WTC11 (cell line): ENCODE data around the gene KCNA2.

Experiments used
- AR ChIP-seq: fragments of 250-450 bp; sonication (Bioruptor Pico); IDR thresholded peaks from 2 replicates; pipeline ENCODE4 v1.9.0; 2021; ENCODE audit warnings: mild to moderate bottlenecking
- ATF1 ChIP-seq: sonication (generic); formaldehyde crosslinking; IDR thresholded peaks from 2 replicates; pipeline ENCODE4 v1.8.1; 2023; ENCODE audit warnings: mild to moderate bottlenecking, moderate library complexity, missing genetic modification reagents
- CTCF ChIP-seq: fragments of 200-600 bp; IDR thresholded peaks from 2 replicates; pipeline ENCODE4 v1.8.0; 2022; ENCODE audit warnings: antibody characterized with exemption
- ESRRA ChIP-seq: sonication (generic); formaldehyde crosslinking; IDR thresholded peaks from 2 replicates; pipeline ENCODE4 v1.8.1; 2022; ENCODE audit warnings: mild to moderate bottlenecking, missing genetic modification reagents, borderline replicate concordance
- FOXJ3 ChIP-seq: sonication (generic); formaldehyde crosslinking; IDR thresholded peaks from 2 replicates; pipeline ENCODE4 v1.9.0; 2021; ENCODE audit warnings: missing genetic modification reagents, mild to moderate bottlenecking, borderline replicate concordance
- GABPB1 ChIP-seq: sonication (generic); formaldehyde crosslinking; IDR thresholded peaks from 2 replicates; pipeline ENCODE4 v1.8.1; 2023; ENCODE audit warnings: mild to moderate bottlenecking, missing genetic modification reagents
- JUN ChIP-seq: sonication (generic); formaldehyde crosslinking; IDR thresholded peaks from 2 replicates; pipeline ENCODE4 v1.8.0; 2023; ENCODE audit warnings: mild to moderate bottlenecking, missing genetic modification reagents
- MAX ChIP-seq: sonication (generic); formaldehyde crosslinking; IDR thresholded peaks from 2 replicates; pipeline ENCODE4 v1.8.0; 2022; ENCODE audit warnings: mild to moderate bottlenecking, missing genetic modification reagents
- MLX ChIP-seq: sonication (generic); formaldehyde crosslinking; IDR thresholded peaks from 2 replicates; pipeline ENCODE4 v1.8.1; 2023; ENCODE audit warnings: mild to moderate bottlenecking, missing genetic modification reagents, moderate library complexity
- MYBL2 ChIP-seq: sonication (generic); formaldehyde crosslinking; IDR thresholded peaks from 2 replicates; pipeline ENCODE4 v1.8.1; 2023; ENCODE audit warnings: mild to moderate bottlenecking, moderate library complexity, missing genetic modification reagents
- NFYB ChIP-seq: sonication (generic); formaldehyde crosslinking; conservative IDR thresholded peaks from 2 replicates; pipeline ENCODE4 v1.8.0; 2022; ENCODE audit warnings: low read depth, missing genetic modification reagents
- TCF7 ChIP-seq: sonication (generic); formaldehyde crosslinking; IDR thresholded peaks from 2 replicates; pipeline ENCODE4 v1.8.0; 2022; ENCODE audit warnings: mild to moderate bottlenecking, low read depth, missing genetic modification reagents, moderate library complexity
- ZNF121 ChIP-seq: sonication (generic); formaldehyde crosslinking; IDR thresholded peaks from 2 replicates; pipeline ENCODE4 v1.8.0; 2023; ENCODE audit warnings: missing genetic modification reagents
- ZNF263 ChIP-seq: sonication (generic); formaldehyde crosslinking; IDR thresholded peaks from 2 replicates; pipeline ENCODE4 v1.8.1; 2022; ENCODE audit warnings: low read depth, mild to moderate bottlenecking, moderate library complexity, missing genetic modification reagents

GRCh38 chr1:110583505-110583904 is 22.7 kb downstream of the KCNA2 start:
- TF ChIP-seq ATF1 = no peak
- no peak for TF ChIP-seq CTCF
- TF ChIP-seq ESRRA = no peak
- TF ChIP-seq MYBL2 = no peak
- no peak for TF ChIP-seq TCF7 (CRISPR knock-in tag)
- no peak for TF ChIP-seq ZNF121
- no peak for TF ChIP-seq MAX (CRISPR knock-in tag)
- TF ChIP-seq FOXJ3 (CRISPR knock-in tag) = no peak
- no peak for TF ChIP-seq NFYB (CRISPR knock-in tag)
- TF ChIP-seq JUN (CRISPR knock-in tag) = no peak
- TF ChIP-seq MLX = no peak
- no peak for TF ChIP-seq AR (CRISPR knock-in tag)
- no peak for TF ChIP-seq GABPB1 (CRISPR knock-in tag)
- no peak for TF ChIP-seq ZNF263 (CRISPR knock-in tag)
